ENCODE results near the gene GREB1.

DNA sequence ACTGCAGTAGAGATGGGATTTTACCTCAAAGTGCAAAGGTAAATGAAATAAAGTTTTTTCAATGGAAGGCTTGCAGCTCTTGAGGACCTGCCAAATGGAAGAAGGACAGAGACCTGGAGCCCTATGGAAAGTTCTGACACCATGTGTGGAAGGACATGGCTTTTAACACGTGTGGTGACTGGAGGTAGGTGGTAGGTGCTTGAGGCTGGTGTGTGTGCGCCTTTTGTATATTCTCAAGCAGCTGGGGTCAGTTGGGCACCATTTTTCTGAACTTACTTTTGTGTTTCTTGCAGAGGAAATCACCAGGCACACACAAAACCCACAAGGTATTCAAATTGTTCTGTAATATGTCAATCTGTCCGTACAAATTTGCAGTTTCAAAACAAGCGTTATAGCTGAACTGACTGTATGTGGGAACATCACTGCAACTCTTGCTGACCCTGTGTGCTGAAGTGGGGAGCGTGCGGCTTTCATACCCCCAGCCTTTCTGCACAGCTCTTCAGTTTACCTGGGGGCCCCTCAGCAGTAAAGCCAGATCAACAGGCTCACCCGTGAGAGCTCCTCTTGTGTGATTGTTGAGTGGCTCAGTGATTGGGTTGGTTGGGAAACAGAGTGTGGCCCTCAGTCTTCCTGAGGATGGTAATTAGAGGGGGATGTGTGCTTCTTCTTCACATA lies 363 bp downstream of the GREB1 start:
- TF ChIP-seq, protein P1, sequence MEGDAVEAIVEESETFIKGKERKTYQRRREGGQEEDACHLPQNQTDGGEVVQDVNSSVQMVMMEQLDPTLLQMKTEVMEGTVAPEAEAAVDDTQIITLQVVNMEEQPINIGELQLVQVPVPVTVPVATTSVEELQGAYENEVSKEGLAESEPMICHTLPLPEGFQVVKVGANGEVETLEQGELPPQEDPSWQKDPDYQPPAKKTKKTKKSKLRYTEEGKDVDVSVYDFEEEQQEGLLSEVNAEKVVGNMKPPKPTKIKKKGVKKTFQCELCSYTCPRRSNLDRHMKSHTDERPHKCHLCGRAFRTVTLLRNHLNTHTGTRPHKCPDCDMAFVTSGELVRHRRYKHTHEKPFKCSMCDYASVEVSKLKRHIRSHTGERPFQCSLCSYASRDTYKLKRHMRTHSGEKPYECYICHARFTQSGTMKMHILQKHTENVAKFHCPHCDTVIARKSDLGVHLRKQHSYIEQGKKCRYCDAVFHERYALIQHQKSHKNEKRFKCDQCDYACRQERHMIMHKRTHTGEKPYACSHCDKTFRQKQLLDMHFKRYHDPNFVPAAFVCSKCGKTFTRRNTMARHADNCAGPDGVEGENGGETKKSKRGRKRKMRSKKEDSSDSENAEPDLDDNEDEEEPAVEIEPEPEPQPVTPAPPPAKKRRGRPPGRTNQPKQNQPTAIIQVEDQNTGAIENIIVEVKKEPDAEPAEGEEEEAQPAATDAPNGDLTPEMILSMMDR (IDR thresholded peaks at IDR 0.05), result no peak
- no peak for TF ChIP-seq POLR2AphosphoS5 (IDR thresholded peaks at IDR 0.05)
- TF ChIP-seq POLR2A (IDR thresholded peaks at IDR 0.05), result no peak
